HG03108 (cell line): ENCODE measurements around the gene ABLIM3.

Experiments
- ATAC-seq: cut with Tn5 transposase; IDR thresholded peaks from one replicate; pipeline ENCODE4 v1.9.1; 2021; ENCODE audit warnings: moderate library complexity; ENCODE audit not compliant: unreplicated experiment

ABLIM3 gene

DNA sequence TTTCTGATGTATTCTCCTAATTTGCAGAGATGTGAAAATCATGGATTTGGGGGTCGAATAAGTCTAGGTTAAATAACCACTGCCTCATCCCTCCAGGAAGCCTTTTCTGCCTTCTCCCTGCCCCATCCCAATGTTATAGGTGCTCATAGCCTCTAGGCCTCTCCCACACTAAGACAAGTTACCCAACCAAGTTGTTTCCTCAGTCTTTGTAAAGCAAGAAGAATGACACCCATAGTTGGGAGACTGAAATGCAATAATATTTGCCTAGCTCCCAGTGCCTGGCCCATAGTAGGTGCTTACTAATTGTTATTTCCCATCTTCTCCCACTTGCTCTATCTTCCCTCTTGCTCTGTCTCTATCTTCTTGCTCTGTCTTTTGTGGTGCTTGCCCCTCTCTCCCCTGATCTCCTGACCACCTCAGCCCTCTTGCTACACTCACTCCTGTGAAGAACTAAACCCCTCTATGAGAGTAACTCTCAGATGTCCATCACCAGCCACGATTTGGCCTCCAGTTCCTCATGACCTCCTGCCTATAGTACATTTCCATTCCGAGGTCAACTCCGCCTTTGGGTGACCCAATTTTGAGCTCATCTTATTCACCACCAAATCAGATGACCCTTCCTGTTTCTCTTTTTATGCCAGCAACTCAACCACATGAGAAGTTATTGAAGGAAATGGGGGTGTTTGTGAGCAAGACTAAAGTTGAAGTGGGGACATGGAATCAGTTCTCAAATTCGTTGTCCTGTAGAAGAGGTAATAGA is 137.3 kb downstream of the ABLIM3 start:
- ATAC-seq, result no peak

DNA sequence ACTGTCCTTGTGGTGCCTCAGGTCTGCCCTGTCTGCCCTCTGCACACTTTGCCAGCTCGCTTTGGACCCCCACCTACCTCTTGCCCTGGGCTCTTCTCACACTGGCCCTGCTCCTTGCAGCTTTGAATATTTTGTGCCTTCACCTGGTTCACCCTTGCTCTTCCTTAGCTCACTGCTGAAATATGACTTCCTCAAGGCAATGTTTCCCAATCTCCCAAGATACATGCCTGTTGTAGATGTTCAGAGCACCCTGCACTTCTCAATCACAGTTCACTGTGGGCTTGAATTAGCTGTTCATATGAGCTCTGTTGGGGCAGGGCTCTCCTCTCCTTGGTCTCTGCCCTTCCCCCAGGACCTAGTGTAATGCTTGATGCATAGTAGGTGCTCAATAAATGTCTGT is 138.4 kb downstream of the ABLIM3 start:
- no peak for ATAC-seq

DNA sequence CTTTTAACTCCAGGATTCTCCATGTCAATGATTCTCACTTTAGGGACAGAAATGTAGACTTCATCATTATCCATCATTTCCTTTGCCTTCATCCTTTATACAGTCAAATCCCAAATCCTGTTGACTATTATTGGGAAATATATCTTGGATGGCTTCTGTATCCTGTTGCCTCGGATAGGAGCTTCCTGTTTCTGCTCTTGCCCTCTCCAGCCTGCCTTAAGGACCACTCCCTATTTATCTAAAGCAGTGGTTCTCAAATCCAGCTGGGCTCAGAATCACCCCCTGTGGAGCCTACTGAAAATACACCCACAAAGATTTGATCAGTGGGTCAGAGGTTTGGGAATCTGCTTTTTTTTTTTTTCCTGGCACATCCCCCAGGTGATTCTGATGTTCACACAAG is 138.8 kb downstream of the ABLIM3 start:
- no peak for ATAC-seq

DNA sequence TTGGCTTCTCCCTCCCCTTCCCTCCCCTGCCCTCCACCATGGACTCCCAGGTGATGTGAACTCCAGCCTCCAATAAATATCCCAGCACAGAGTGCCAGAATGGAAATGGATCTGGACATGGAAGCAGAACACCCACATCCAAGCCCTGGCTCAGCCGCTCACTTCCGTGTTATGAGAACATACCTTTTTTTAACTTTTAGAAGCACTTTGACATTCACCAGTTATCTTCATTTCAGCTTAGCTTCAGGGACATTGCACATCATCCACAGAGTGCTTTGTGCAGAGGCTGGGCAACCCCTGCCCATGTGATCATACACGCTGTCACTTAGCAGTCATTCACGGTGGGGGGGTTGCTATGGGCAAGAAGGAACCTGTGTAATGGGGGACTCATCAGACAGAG is 139.5 kb downstream of the ABLIM3 start:
- ATAC-seq, result no peak

DNA sequence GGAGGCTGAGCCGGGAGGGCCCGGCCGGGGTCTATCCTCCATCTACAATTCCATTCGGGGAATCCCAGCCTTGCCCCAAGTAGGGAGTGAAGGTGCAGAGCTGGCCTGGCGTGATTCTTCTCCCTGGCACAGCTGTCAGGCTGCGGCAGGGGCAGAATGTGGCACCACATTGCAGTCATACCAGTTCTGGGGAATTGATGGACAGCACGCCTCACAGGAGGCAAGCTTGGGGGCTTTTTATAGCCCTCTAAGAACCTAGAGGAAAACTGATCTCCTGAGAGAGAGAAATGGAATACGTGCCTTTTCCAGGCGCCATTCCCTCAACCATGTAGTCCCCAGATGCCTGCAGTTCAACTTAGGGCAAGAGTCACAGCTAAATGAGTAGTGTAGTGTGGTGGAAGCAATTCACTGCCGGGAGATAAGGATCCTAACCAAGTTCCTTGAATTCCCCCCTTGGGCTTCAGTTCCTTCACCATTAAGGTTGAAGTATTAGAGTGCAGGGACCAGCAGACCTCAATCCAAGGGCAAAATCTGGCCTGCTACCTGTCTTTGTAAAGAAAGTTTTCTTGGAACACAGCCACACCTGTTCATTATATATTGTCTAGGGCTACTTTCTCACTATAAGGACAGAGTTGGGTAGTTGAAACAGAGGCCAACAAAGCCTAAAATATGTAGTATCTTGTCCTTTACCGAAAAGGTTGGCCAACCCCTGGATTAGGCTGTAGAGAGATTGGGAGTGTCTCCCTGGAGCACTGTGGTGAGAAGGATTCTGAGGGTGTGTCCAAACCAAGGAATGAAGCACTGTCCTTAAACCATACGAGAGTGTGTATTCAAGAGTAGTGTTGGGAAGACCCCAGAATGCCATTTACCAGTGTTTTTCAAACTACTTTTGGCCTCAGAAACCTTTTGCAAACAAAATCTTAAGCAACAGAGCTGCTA is 141.0 kb downstream of the ABLIM3 start:
- no peak for ATAC-seq

DNA sequence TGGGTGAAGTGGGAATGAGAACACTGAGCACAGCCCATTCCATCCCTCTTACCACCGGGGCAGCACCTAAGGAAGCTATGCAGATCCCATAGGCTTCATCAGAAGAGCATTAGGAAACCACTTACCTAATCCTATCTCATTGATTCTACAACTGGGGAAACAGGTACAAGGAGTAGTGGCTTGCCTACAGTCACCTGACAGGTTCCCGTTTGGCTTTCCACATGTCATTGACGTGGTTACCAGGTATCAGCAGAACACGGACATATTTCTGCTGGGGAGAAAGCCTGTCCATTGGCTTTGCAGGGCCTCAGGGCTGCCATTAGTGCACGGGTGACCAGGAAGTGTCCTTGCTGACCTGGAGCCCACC is 141.7 kb downstream of the ABLIM3 start:
- ATAC-seq, result no peak

DNA sequence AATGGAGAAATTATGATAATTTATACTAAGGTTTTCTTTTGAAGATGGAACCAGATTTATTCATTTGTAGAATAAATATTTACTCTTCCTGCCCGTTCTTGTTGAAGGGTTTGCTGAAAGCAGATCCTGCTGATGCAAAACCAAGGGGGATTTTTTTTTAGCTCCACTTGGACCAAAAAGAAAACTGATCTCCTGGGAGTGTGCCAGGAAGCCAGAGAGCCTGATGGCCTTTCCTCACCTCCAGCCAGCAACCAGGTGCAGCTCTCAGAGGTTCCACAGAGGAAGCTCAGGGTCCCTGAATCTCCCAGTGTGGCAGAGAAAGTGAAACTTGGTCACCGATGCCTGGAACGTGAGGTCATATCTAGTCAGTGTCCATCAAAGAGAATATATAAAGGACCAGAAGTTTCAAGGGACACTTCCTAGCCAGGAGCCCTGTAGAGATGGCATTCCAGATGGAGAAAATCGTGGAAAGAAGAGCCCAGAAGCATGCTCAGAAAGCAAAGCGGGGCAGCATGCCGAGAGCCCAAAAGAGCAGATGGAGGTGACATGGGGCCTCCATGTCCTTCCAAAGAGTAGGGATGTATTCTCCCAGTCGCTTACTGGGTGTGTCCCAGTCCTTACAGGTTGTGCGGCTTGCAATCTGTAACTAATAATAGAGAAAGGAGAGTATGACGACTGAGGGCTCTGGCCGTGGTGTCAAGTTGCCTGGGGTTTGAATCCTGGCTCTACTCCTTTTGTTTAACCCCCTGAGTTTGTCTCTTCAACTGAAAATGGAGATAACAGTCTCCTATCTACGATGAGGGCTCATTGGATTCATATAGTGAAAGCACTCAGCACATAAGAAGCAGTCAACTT is 142.6 kb downstream of the ABLIM3 start:
- no peak for ATAC-seq

DNA sequence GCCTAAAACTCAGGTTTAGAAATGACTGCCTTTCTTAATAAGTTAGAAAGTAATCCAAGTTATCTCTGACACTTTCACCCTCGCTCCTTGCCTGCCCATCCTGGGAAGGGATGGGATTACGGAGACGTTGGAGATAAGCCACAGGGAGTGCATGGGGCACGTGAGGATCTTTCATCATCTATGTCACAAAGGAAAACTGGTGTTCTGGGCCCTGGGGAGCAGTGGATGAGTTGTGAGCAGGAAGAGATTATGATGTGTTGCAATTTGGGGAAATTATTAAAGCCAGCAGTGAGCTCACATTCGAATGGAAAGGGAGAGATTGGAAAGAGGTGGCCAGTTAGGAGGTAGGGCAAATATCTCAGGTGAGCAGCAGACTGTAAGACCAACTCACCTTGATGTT is 143.2 kb downstream of the ABLIM3 start:
- no peak for ATAC-seq

DNA sequence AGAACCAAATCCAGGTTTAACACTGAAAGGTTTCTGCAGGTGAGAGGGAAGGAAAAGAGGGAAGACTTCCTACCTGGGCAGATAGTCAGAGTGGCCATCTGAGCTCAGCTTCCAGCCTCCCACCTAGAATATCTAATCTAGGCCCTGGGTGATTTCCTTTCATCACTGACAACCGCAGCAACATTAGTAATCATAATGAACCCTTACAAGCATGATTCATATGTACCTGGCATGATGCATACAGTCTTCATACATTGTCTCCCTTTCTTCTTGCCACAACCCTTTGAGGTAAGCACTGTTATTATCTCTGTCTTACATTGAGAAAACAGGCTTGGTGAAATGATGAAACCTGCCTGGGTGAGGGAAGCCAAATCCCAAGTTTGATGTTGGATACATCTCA is 143.9 kb downstream of the ABLIM3 start:
- ATAC-seq, result no peak

DNA sequence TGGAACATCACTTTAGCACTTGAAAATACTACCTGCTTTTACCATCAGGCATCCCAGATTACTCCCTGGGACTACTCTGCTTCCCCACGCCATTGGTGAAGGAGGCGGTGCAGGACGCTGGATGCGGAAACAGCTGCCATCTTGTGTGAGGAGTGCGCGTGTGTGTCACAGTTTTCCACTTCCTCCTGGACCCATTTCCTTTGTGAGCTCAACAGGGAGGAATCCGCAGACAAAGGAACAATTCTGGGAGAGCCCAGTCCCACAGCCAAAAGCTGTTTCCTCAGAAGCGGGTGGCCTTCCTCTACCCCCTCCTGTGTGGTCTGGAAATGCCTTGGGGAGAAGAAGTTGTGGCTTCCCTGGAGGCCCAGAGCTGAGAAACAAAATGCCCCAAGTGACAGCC is 147.1 kb downstream of the ABLIM3 start:
- no peak for ATAC-seq

DNA sequence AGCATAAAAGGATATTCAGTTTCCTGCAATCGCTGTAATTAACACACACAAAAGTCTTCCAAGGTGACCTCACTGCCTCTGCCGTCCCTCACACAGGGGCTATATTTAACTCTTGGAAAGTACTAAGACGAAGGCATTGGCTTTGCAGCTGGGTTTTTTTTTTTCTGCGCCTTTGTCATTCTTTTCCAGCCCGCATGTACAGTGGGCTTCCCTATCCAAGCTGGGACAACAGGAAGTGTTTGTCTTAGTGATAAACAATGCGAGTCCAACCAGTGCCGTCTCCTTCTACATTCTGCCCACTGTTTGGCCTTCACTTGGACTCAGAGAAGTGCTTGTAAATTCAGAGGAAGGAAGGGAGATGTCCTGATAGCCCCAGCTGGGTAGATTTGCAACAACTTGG is 148.0 kb downstream of the ABLIM3 start:
- ATAC-seq, result no peak

DNA sequence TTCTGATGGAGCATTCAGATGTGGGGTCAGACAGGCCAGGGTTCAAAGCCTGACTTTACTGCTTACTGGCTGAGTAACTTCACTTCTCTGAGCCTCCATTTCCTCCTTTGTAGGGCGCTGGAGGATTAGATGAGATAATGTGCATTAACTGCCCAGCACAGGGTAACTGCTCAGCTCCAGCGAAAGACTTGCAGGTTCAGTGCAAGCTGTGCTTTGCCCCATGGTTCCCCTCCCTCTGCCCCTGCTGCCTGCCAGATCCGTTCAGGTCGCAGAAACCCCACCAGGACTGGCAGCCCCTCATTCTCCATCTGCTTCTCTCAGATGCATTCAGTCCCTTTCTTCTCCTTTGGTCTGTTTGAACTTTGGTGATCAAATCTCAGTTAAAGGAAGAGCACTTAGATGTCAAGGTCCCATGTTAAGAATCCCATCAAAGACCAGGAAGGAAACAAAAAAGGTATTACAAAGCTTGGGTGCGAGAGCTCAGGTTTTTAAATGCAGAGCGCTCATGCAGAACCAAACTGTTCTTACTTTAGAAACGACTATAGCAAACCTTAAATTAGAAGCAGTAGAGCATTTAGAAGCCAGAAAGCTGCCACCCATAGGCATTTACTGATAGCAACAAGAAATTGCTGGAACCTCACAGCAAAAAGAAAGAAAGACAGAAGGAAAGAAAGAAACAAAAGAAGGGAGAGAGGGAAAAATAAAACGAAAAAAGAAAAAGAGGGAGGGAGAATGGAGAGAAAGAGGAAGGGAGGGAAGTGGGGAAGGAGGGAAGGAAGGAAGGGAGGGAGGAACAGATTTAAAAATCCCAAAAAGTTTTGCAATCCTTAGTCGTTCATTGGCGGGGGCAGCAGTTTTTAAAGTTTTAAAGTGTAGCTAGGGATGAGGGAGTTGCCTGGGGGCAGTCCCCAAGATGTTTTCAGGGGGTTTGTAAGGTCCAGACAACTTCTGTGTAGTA is 153.9 kb downstream of the ABLIM3 start:
- ATAC-seq, result no peak

DNA sequence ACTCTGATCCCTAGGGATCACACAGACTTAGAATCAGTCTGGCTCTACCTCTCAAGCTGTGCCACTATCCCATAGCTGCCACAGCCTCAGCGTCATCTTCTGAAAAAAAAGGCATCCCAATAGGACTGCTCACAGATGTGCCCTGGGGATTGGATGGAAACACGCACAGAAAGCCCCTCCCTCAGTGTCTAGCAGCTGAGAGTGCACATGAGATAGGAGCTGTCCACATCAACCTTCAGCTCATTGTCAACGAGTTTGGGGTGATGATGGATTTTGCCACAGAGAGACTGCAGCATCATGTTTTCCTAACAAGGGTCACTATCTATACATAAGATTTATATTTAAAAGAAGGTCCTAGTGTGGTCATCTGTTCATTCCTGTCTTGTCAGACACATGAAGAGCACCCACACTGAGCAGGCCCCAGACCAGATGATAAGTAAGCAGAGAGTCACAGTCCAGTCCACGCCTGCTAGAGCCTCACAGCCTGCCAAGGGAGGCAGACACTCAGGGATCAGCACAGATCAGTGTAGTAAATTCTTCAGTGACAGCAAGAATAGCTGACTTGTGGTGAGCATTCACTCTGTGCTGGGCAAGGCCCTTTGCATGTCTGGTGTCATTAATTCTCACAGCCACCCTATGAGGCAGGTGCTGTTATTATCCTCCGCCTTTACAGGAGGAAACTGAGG is 156.2 kb downstream of the ABLIM3 start:
- ATAC-seq, result no peak

DNA sequence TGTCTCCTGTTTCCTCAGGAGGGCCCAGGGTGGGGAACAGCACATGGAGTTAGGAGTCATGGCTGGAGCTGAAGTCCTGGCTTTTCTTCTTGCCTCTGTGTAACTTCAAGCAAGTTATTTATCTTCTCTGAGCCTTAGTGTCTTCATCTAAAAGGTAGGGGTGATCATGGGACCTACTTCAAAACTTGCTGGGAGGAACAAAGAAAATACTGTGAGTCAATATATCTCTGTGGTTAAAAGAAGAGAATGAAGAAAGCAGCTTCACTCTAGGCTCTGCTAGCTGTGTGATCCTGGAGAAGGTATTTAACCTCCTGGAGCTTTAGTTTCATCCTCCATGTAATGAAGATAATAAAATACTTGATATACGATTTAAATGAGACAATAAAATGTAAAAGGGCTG is 156.9 kb downstream of the ABLIM3 start:
- ATAC-seq, result no peak

DNA sequence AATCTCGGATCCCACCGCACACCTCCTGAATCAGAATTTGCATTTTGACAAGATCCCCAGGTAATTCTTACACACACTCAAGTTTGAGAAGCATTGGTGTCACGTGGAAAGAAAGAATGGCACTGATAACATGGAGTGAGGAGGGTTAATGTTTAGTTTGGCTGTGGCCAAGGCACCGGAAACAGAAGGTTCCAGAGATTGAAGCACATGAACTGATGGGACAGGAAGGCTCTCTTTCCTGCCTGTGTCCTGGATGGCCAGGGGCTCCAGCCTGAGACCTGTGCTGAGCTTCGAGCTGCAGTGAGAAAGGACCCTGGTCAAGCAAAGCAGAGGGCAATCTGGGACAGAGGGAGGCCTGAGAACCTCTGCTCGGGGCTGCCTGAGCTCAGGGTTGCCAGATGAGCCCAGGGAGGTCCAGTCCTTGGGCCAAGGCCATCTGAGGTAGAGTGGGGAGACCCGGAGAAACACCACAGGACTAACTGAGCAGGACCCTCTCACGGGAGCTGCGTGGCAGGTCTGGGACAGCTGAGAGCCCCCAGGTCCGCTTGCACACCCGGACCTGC is 157.6 kb downstream of the ABLIM3 start:
- ATAC-seq, result no peak

DNA sequence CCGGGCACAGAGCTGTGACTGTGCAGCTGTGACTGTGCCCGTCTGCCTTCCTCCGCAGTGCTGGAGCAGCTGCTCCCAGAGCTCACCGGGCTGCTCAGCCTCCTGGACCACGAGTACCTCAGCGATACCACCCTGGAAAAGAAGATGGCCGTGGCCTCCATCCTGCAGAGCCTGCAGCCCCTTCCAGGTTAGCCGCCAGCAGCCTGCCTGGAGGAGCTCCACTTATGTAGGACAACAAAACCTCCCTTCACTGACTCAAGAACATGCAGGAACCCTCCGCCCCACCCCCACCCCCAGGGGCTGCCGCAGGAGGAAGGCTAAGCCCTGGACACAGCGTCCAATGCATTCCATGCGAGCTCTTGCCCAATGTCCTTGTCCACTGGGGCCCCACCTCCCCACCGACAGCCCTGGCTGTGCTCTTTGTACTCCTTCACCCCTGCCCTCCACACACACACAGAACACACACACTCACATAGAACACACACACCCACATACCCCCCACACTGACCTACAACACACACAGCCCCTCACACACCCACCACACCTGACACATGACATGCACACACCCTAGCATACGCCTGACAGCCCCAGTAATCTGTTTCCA is 158.3 kb downstream of the ABLIM3 start:
- ATAC-seq, result no peak

DNA sequence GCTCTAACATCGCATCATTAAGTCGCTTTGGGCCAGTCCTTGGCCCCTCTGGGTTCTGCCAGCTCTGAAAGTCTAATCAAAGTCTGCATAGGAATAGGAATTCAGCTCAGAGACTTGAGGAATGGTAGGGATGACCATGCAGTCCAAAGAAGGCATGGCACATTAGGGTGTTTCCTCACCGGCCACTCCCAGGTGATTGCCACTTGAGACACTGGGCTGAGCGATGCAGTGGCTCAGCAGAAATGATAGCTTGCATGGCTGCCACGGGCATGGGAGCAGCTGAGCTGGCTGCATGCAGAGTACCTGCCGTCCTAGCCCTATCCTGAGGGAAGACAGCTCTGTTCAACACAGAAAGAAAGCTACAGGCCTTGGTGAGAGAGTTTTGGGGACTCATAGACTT is 159.1 kb downstream of the ABLIM3 start:
- no peak for ATAC-seq

DNA sequence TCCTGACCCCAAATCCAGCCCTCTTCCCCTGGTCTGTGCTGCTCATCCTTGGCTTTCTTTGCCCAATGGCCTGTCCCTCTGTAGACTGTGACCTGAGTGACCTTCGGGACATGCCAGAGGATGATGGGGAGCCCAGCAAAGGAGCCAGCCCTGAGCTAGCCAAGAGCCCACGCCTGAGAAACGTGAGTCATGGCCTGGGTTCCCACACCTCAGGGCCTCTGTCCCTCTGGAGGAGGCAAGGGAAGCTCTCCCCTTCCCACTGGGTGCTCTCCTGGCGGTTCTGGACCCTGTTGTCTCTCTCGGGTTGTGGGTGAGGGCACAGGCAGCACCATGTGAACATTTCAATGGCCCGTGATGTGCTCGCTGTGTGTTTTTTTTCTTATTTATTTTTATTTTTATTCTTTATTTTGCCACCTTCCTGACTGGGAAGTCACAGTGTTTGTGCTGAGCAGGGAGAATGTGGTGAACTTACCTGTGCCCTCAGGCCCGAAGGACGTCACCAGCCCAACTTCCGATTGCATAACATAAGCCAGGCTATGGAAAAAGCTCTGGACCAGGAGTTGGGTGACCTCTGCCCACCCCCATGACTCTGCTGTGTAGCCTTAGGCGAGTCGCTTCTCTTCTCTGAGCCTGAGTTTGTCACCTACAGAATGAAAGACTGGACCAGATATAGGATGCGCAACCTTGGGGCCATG is 159.9 kb downstream of the ABLIM3 start:
- ATAC-seq, result no peak
